Measurements from ENCODE around the gene KRTAP2-3.
"Not testable (repeated sequence)": the region's sequence is repeated elsewhere in the genome, so short reads cannot be mapped to it uniquely, and the experiment has no call there.

Gene KRTAP2-3

GRCh38 chr17:41060052-41060604, at the start of gene KRTAP2-3:
Gene KRTAP2-3, minus strand, starts transcription at chr17:41060114. Its CDS starts 64 bp downstream, at chr17:41060050.
- FAIRE-seq (no peak), DNase-seq (ENCODE audit: insufficient read length, low spot score) (no peak)

- FAIRE-seq; DNase-seq (ENCODE audit: insufficient read length, low spot score): not testable (repeated sequence)
These were observed 48.9 kb upstream of the KRTAP2-3 start for GRCh38 chr17:41108728-41109386.

- FAIRE-seq (no peak), DNase-seq (ENCODE audit: insufficient read length, low spot score) (no peak)
These were observed 48.1 kb upstream of the KRTAP2-3 start for GRCh38 chr17:41107941-41108450.

GRCh38 chr17:41105347-41105746, 45.4 kb upstream of the KRTAP2-3 start, which contains the start of gene KRTAP4-9:
Gene KRTAP4-9, plus strand, starts transcription at chr17:41105389. Its CDS starts 0 bp downstream, at chr17:41105389.
- not testable (repeated sequence) for FAIRE-seq; DNase-seq (ENCODE audit: insufficient read length, low spot score)

- FAIRE-seq; DNase-seq (ENCODE audit: insufficient read length, low spot score): not testable (repeated sequence)
These were observed 44.6 kb upstream of the KRTAP2-3 start for GRCh38 chr17:41104386-41105038.

GRCh38 chr17:41103896-41104295, 44.0 kb upstream of the KRTAP2-3 start:
- FAIRE-seq = no peak
- no peak for DNase-seq (ENCODE audit: insufficient read length, low spot score)

- FAIRE-seq (no peak), DNase-seq (ENCODE audit: insufficient read length, low spot score) (no peak)
These were observed 41.8 kb upstream of the KRTAP2-3 start, which contains the start of gene KRTAP4-16 for GRCh38 chr17:41101586-41102259. Gene KRTAP4-16, minus strand, starts transcription at chr17:41102209. Its CDS starts 0 bp downstream, at chr17:41102209.

GRCh38 chr17:41099682-41100480, 40.0 kb upstream of the KRTAP2-3 start:
- FAIRE-seq; DNase-seq (ENCODE audit: insufficient read length, low spot score): not testable (repeated sequence)

- FAIRE-seq = no peak
- no peak for DNase-seq (ENCODE audit: insufficient read length, low spot score)
These were observed 38.6 kb upstream of the KRTAP2-3 start for GRCh38 chr17:41098481-41098880.

- FAIRE-seq = no peak
These were observed 38.1 kb upstream of the KRTAP2-3 start, which contains the start of gene KRTAP4-8 for GRCh38 chr17:41098042-41098441. Gene KRTAP4-8, minus strand, starts transcription at chr17:41098142. Its CDS starts 58 bp downstream, at chr17:41098084.

GRCh38 chr17:41096055-41096454, 36.1 kb upstream of the KRTAP2-3 start:
- FAIRE-seq = no peak
- no peak for DNase-seq (ENCODE audit: insufficient read length, low spot score)

More at GRCh38 chr17:41098042-41098441, 38.1 kb upstream of the KRTAP2-3 start, which contains the start of gene KRTAP4-8:
- no peak for DNase-seq (ENCODE audit: insufficient read length, low spot score)

- not testable (repeated sequence) for DNase-seq (ENCODE audit: insufficient read length, low spot score); FAIRE-seq
These were observed 28.9 kb upstream of the KRTAP2-3 start for GRCh38 chr17:41088760-41089352.

GRCh38 chr17:41084100-41084856, 24.4 kb upstream of the KRTAP2-3 start, which contains the start of gene KRTAP4-7:
Gene KRTAP4-7, plus strand, starts transcription at chr17:41084150. Its CDS starts 57 bp downstream, at chr17:41084207.
- not testable (repeated sequence) for DNase-seq (ENCODE audit: insufficient read length, low spot score); FAIRE-seq

GRCh38 chr17:41083427-41083826, 23.5 kb upstream of the KRTAP2-3 start:
- DNase-seq (ENCODE audit: insufficient read length, low spot score); FAIRE-seq: not testable (repeated sequence)

GRCh38 chr17:41082626-41083025, 22.7 kb upstream of the KRTAP2-3 start:
- FAIRE-seq (no peak), DNase-seq (ENCODE audit: insufficient read length, low spot score) (no peak)

GRCh38 chr17:41076788-41077187, 16.9 kb upstream of the KRTAP2-3 start:
- DNase-seq (ENCODE audit: insufficient read length, low spot score) (no peak), FAIRE-seq (no peak)

GRCh38 chr17:41073676-41074075, 13.8 kb upstream of the KRTAP2-3 start:
- no peak for FAIRE-seq
- no peak for DNase-seq (ENCODE audit: insufficient read length, low spot score)

- DNase-seq (ENCODE audit: insufficient read length, low spot score) (no peak), FAIRE-seq (no peak)
These were observed 11.9 kb upstream of the KRTAP2-3 start for GRCh38 chr17:41071606-41072360.
